H9 (cell line): ENCODE results near the gene NCAPH2. TPM values are rescaled to one million over a fixed set of nuclear protein-coding genes. Genes with fewer than 3 reads are reported as not detected.

Source experiments
- DNase-seq: peaks from one replicate; pipeline ENCODE4 v3.0.0-alpha.2; 2017
- H2AFZ ChIP-seq: one replicate; pipeline ENCODE4 v1.6.1; 2013; ENCODE audit warnings: mild to moderate bottlenecking, low read length, control low read depth, moderate library complexity
- H2AK5ac ChIP-seq: 2 replicates; pipeline ENCODE4 v1.6.1; 2013; ENCODE audit warnings: low read length, control low read depth, mixed read lengths; ENCODE audit not compliant: insufficient read length
- H2BK120ac ChIP-seq: one replicate; pipeline ENCODE4 v1.6.1; 2013; ENCODE audit warnings: low read depth, mild to moderate bottlenecking, low read length, control low read depth, inconsistent platforms; ENCODE audit not compliant: poor library complexity, severe bottlenecking
- H2BK12ac ChIP-seq: 2 replicates; pipeline ENCODE4 v1.6.1; 2013; ENCODE audit warnings: low read length, control low read depth, mixed read lengths, low read depth; ENCODE audit not compliant: insufficient read length
- H2BK15ac ChIP-seq: 2 replicates; pipeline ENCODE4 v1.6.1; 2013; ENCODE audit warnings: low read depth, low read length, control low read depth
- H2BK20ac ChIP-seq: one replicate; pipeline ENCODE4 v1.6.1; 2013; ENCODE audit warnings: low read depth, mild to moderate bottlenecking, low read length, control low read depth, inconsistent platforms; ENCODE audit not compliant: poor library complexity, severe bottlenecking
- H2BK5ac ChIP-seq: 2 replicates; pipeline ENCODE4 v1.6.1; 2013; ENCODE audit warnings: low read length, control low read depth, mixed read lengths; ENCODE audit not compliant: insufficient read length
- H3K14ac ChIP-seq: 2 replicates; pipeline ENCODE4 v1.6.1; 2013; ENCODE audit warnings: low read length, control low read depth; ENCODE audit not compliant: insufficient read depth
- H3K18ac ChIP-seq: 2 replicates; pipeline ENCODE4 v1.6.1; 2013; ENCODE audit warnings: low read depth, mild to moderate bottlenecking, mixed read lengths, low read length, control low read depth; ENCODE audit not compliant: insufficient read length
- H3K23ac ChIP-seq: 2 replicates; pipeline ENCODE4 v1.6.1; 2013; ENCODE audit warnings: low read length, control low read depth, mixed read lengths, low read depth; ENCODE audit not compliant: insufficient read length
- H3K23me2 ChIP-seq: 2 replicates; pipeline ENCODE4 v1.6.1; 2013; ENCODE audit warnings: low read depth, mild to moderate bottlenecking, mixed read lengths, low read length, control low read depth; ENCODE audit not compliant: insufficient read length, poor library complexity, severe bottlenecking
- H3K27ac ChIP-seq: 2 replicates; pipeline ENCODE4 v1.5.1; 2013; ENCODE audit warnings: low read length, control low read depth, mixed read lengths, low read depth; ENCODE audit not compliant: insufficient read length
- H3K27me3 ChIP-seq: 2 replicates; pipeline ENCODE4 v1.6.1; 2013; ENCODE audit warnings: low read length, control low read depth, inconsistent platforms; ENCODE audit not compliant: insufficient read depth
- H3K4ac ChIP-seq: 2 replicates; pipeline ENCODE4 v1.6.1; 2013; ENCODE audit warnings: low read depth, mild to moderate bottlenecking, control low read depth, inconsistent platforms, low read length, moderate library complexity
- H3K4me1 ChIP-seq: 2 replicates; pipeline ENCODE4 v1.6.1; 2013; ENCODE audit warnings: low read length, control low read depth, inconsistent platforms; ENCODE audit not compliant: insufficient read depth
- H3K4me2 ChIP-seq: 2 replicates; pipeline ENCODE4 v1.6.1; 2013; ENCODE audit warnings: low read length, control low read depth, mixed read lengths; ENCODE audit not compliant: insufficient read length, insufficient read depth
- H3K56ac ChIP-seq: 2 replicates; pipeline ENCODE4 v1.6.1; 2013; ENCODE audit warnings: low read depth, mild to moderate bottlenecking, mixed read lengths, low read length, control low read depth; ENCODE audit not compliant: insufficient read length
- H3K79me1 ChIP-seq: 2 replicates; pipeline ENCODE4 v1.6.1; 2013; ENCODE audit warnings: low read depth, mild to moderate bottlenecking, moderate library complexity, low read length, control low read depth, inconsistent platforms; ENCODE audit not compliant: insufficient read depth, poor library complexity, severe bottlenecking
- H3K79me2 ChIP-seq: 2 replicates; pipeline ENCODE4 v1.6.1; 2013; ENCODE audit warnings: low read length, control low read depth, inconsistent platforms; ENCODE audit not compliant: insufficient read depth
- H3K9ac ChIP-seq: 2 replicates; pipeline ENCODE4 v1.6.1; 2013; ENCODE audit warnings: low read length, control low read depth, mixed read lengths; ENCODE audit not compliant: insufficient read length; ENCODE audit errors: extremely low read depth
- H3K9me3 ChIP-seq: one replicate; pipeline ENCODE4 v1.6.1; 2013; ENCODE audit warnings: low read depth, low read length, inconsistent platforms; ENCODE audit not compliant: control insufficient read depth
- H3T11ph ChIP-seq: one replicate; pipeline ENCODE4 v1.6.1; 2013; ENCODE audit warnings: mild to moderate bottlenecking, low read length, control low read depth, inconsistent platforms
- H4K20me1 ChIP-seq: one replicate; pipeline ENCODE4 v1.6.1; 2013; ENCODE audit not compliant: control insufficient read depth, insufficient read length, insufficient read depth
- H4K5ac ChIP-seq: 2 replicates; pipeline ENCODE4 v1.6.1; 2013; ENCODE audit warnings: low read depth, mild to moderate bottlenecking, mixed read lengths, low read length, control low read depth; ENCODE audit not compliant: insufficient read length
- H4K8ac ChIP-seq: replicated peaks from 2 replicates; pipeline ENCODE4 v1.6.1; 2013; ENCODE audit warnings: low read length, control low read depth, mixed read lengths, low read depth; ENCODE audit not compliant: insufficient read length
- H4K91ac ChIP-seq: 2 replicates; pipeline ENCODE4 v1.6.1; 2013; ENCODE audit warnings: low read depth, mild to moderate bottlenecking, moderate library complexity, mixed read lengths, low read length, control low read depth; ENCODE audit not compliant: insufficient read length
- H3K27ac Mint-ChIP-seq, 3 experiments: 2 replicates in 2 of 3; 3 replicates in 1 of 3; pipeline ENCODE4 v1.8.0; 2020 to 2021; ENCODE audit warnings: mixed read lengths in 3 of 3, mild to moderate bottlenecking in 1 of 3, moderate library complexity in 1 of 3
- H3K27me3 Mint-ChIP-seq: 2 replicates; pipeline ENCODE4 v1.8.0; 2021; ENCODE audit warnings: low read depth, mild to moderate bottlenecking, moderate library complexity, mixed read lengths
- H3K36me3 Mint-ChIP-seq, 3 experiments: 2 replicates in 2 of 3; 3 replicates in 1 of 3; pipeline ENCODE4 v1.8.0; 2020 to 2021; ENCODE audit warnings: low read depth in 3 of 3, mixed read lengths in 3 of 3; ENCODE audit not compliant: insufficient read depth in 1 of 3
- H3K4me1 Mint-ChIP-seq, 2 experiments: 2 replicates each; pipeline ENCODE4 v1.8.0; 2020; ENCODE audit warnings: mixed read lengths in 2 of 2
- H3K4me3 Mint-ChIP-seq, 2 experiments: 2 replicates in 1 of 2; 3 replicates in 1 of 2; pipeline ENCODE4 v1.8.0; 2020 to 2021; ENCODE audit warnings: mild to moderate bottlenecking in 2 of 2, mixed read lengths in 2 of 2, moderate library complexity in 1 of 2
- H3K9me3 Mint-ChIP-seq, 2 experiments: 2 replicates in 1 of 2; 3 replicates in 1 of 2; pipeline ENCODE4 v1.8.0; 2020; ENCODE audit warnings: mild to moderate bottlenecking in 2 of 2, mixed read lengths in 2 of 2, moderate library complexity in 1 of 2
- WGBS: extraction: QIAGEN DNeasy Blood & Tissue Kit; methylation state at CpG from one replicate; pipeline ENCODE4 v1.1.7; 2013; ENCODE audit warnings: missing lambda C conversion rate, low lambda C conversion rate, mixed read lengths; ENCODE audit not compliant: insufficient read length; ENCODE audit errors: extremely low coverage; 5-methylcytosine and 5-hydroxymethylcytosine counted together
- total RNA-seq: library from RNA; stranded (reverse); gene quantifications from 2 replicates; pipeline ENCODE4 v1.2.1, GENCODE V29; 2021
- TF ChIP-seq, protein P1 (sequence below): fragments of 200-600 bp; sonication (generic); conservative IDR thresholded peaks from 3 replicates; pipeline ENCODE4 v1.8.0; 2021; ENCODE audit warnings: antibody characterized with exemption, mild to moderate bottlenecking

NCAPH2 gene
- total RNA-seq, 1 experiment from 2014 or later: 76.2 TPM

DNA sequence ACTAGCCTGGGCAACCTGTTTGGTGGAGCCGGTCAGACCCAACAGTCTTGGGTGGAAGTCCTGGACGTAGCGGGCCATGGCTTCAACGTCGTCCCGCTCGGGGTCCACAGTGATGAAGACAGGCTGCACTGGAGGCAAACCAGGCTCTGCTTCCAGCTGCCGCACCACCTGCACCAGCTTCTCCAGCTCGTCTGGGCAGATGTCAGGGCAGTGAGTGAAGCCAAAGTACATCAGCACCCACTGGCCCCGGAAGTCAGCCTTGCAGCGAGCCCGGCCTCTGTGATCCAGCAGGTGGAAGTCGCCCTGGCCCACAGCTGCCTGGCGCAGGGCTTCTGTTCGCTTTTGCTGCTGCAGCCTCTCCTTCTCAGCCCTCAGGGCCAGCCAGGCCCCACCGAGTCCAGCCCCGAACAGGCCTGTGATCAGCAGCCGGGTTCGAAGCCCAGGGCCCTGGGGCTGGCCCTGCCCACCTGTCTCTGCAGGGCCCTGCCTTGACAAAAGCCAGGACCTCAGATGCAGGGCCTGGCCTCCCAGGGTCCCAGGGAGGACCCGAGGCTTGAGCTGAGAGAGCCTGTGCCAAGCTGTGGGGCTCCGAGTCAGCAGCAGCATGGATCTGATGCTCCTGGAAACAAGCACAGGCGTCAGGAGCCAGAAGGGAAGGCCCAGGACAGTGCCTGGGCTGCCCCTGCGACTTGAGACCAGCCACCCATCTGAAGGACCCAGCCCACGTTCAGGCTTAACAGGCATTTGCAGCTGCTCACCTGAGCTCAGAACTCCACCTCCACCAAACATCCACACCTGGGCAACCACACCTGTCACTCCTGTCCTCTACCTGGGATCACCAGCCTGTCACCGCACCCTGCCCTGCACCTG, 16.0 kb downstream of the NCAPH2 start:
- no peak overlapping the region for H3K23ac ChIP-seq
- no peak overlapping the region for H2BK120ac ChIP-seq
- H2BK15ac ChIP-seq: no peak overlapping the region
- no peak overlapping the region for H3K9ac ChIP-seq
- Mint-ChIP-seq H3K27me3 (peaks cover 25% of the 10 kb centered on the region), H3K27ac (peak overlapping the region in 2 of 3 experiments; percentile 49 to 80; a peak in 2 of 7 replicates), H3K9me3 (no peaks in the 10 kb centered on the region; a peak in 1 of 5 replicates), H3K4me3 (peak overlapping the region; percentile 82 to 88), H3K36me3 (peaks cover 7 to 40% (median 30%) of the 10 kb centered on the region in 3 experiments; a peak in 6 of 7 replicates), H3K4me1 (peaks cover 11 to 15% of the 10 kb centered on the region in 2 experiments)
- H2BK20ac ChIP-seq: no peak overlapping the region
- H4K5ac ChIP-seq: no peak overlapping the region
- no peak for DNase-seq
- no CpG with 5 or more reads among the region's 25 CpGs for WGBS
- peaks cover 3% of the 10 kb centered on the region for H3K23me2 ChIP-seq
- H2BK12ac ChIP-seq: no peak overlapping the region
- no peaks in the 10 kb centered on the region for H3K9me3 ChIP-seq
- no peak overlapping the region for H4K8ac ChIP-seq
- no peak overlapping the region for H3T11ph ChIP-seq
- no peak overlapping the region for H3K4ac ChIP-seq
- TF ChIP-seq, protein P1, sequence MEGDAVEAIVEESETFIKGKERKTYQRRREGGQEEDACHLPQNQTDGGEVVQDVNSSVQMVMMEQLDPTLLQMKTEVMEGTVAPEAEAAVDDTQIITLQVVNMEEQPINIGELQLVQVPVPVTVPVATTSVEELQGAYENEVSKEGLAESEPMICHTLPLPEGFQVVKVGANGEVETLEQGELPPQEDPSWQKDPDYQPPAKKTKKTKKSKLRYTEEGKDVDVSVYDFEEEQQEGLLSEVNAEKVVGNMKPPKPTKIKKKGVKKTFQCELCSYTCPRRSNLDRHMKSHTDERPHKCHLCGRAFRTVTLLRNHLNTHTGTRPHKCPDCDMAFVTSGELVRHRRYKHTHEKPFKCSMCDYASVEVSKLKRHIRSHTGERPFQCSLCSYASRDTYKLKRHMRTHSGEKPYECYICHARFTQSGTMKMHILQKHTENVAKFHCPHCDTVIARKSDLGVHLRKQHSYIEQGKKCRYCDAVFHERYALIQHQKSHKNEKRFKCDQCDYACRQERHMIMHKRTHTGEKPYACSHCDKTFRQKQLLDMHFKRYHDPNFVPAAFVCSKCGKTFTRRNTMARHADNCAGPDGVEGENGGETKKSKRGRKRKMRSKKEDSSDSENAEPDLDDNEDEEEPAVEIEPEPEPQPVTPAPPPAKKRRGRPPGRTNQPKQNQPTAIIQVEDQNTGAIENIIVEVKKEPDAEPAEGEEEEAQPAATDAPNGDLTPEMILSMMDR: no peak
- H3K27ac ChIP-seq: no peak overlapping the region
- H3K27me3 ChIP-seq: peaks cover 11% of the 10 kb centered on the region; the same call in 1 of the 2 replicates
- no peaks in the 10 kb centered on the region for H3K79me1 ChIP-seq
- H3K56ac ChIP-seq: no peak overlapping the region
- no peak overlapping the region for H2AK5ac ChIP-seq
- H3K14ac ChIP-seq: no peak overlapping the region
- H4K20me1 ChIP-seq: no peaks in the 10 kb centered on the region
- no peak overlapping the region for H4K91ac ChIP-seq
- H2AFZ ChIP-seq: no peak overlapping the region
- H3K79me2 ChIP-seq: no peaks in the 10 kb centered on the region
- no peak overlapping the region for H2BK5ac ChIP-seq
- H3K4me1 ChIP-seq: peaks cover 3% of the 10 kb centered on the region; the same call in 1 of the 2 replicates
- no peak overlapping the region for H3K18ac ChIP-seq
- H3K4me2 ChIP-seq: peak overlapping the region; percentile 70
